Liver (tissue), 9 donors: ENCODE results near the gene FAM83B. TPM values are rescaled to one million over a fixed set of nuclear protein-coding genes. Genes with fewer than 3 reads are reported as not detected.

Source experiments
- DNase-seq: peaks from one replicate; pipeline ENCODE4 v3.0.0-alpha.2; 2017; ENCODE audit warnings: low spot score
- H3K27ac ChIP-seq, 2 donors: one replicate each; pipeline ENCODE4 v1.7.0; 2013; ENCODE audit warnings: inconsistent platforms in 2 of 2, low read length in 2 of 2, control low read depth in 1 of 2, low read depth in 1 of 2, mild to moderate bottlenecking in 1 of 2
- H3K27me3 ChIP-seq, 4 donors: one replicate each; pipeline versions ENCODE4 v1.6.1 to v1.7.0; 2013; ENCODE audit warnings: low read length in 3 of 4, inconsistent platforms in 1 of 4, mild to moderate bottlenecking in 1 of 4, moderate library complexity in 1 of 4; ENCODE audit not compliant: control insufficient read depth in 4 of 4, insufficient read depth in 4 of 4
- H3K36me3 ChIP-seq, 4 donors: one replicate each; pipeline versions ENCODE4 v1.6.1 to v1.7.0; 2013; ENCODE audit warnings: low read length in 3 of 4, mild to moderate bottlenecking in 3 of 4, low read depth in 1 of 4, moderate library complexity in 1 of 4; ENCODE audit not compliant: control insufficient read depth in 4 of 4, insufficient read depth in 3 of 4
- H3K4me1 ChIP-seq, 4 donors: one replicate each; pipeline versions ENCODE4 v1.6.1 to v1.7.0; 2013; ENCODE audit warnings: low read length in 3 of 4, mild to moderate bottlenecking in 3 of 4, moderate library complexity in 1 of 4; ENCODE audit not compliant: control insufficient read depth in 4 of 4, insufficient read depth in 4 of 4
- H3K4me3 ChIP-seq, 3 donors: one replicate each; pipeline versions ENCODE4 v1.6.1 to v1.7.0; 2013; ENCODE audit warnings: low read length in 3 of 3, control low read depth in 1 of 3, low read depth in 1 of 3, mild to moderate bottlenecking in 1 of 3
- H3K9ac ChIP-seq, 2 donors: one replicate each; pipeline ENCODE4 v1.7.0; 2013; ENCODE audit warnings: low read length in 2 of 2, mild to moderate bottlenecking in 2 of 2, moderate library complexity in 2 of 2, control low read depth in 1 of 2, low read depth in 1 of 2
- H3K9me3 ChIP-seq, 4 donors: one replicate each; pipeline versions ENCODE4 v1.6.1 to v1.7.0; 2013; ENCODE audit warnings: low read length in 3 of 4; ENCODE audit not compliant: control insufficient read depth in 4 of 4
- ATF3 ChIP-seq: IDR thresholded peaks from 2 replicates; pipeline ENCODE4 v1.6.1; 2016; ENCODE audit warnings: antibody characterized with exemption
- CTCF ChIP-seq: fragments of 150-350 bp; IDR thresholded peaks from 2 replicates; pipeline ENCODE4 v1.5.1; 2017; ENCODE audit warnings: improper control_type of control experiment, low read depth, low read length; ENCODE audit not compliant: missing input control
- FOXA1 ChIP-seq: IDR thresholded peaks from 2 replicates; pipeline ENCODE4 v1.6.1; 2016; ENCODE audit warnings: antibody characterized with exemption
- GABPA ChIP-seq, 2 donors: IDR thresholded peaks in 1 of 2; conservative IDR thresholded peaks in 1 of 2; 2 replicates each; pipeline ENCODE4 v1.6.1; 2016; ENCODE audit warnings: antibody characterized with exemption in 2 of 2, mild to moderate bottlenecking in 1 of 2, moderate library complexity in 1 of 2
- HNF4A ChIP-seq, 2 donors: conservative IDR thresholded peaks; 2 replicates each; pipeline ENCODE4 v1.6.1; 2016; ENCODE audit warnings: antibody characterized with exemption in 2 of 2, mild to moderate bottlenecking in 2 of 2
- HNF4G ChIP-seq: IDR thresholded peaks from 2 replicates; pipeline ENCODE4 v1.6.1; 2016; ENCODE audit warnings: antibody characterized with exemption
- JUND ChIP-seq, 2 donors: IDR thresholded peaks; 2 replicates each; pipeline ENCODE4 v1.6.1; 2016; ENCODE audit warnings: antibody characterized with exemption in 2 of 2
- MAX ChIP-seq: IDR thresholded peaks from 2 replicates; pipeline ENCODE4 v1.6.1; 2016; ENCODE audit warnings: antibody characterized with exemption
- RAD21 ChIP-seq, 2 donors: IDR thresholded peaks; 2 replicates each; pipeline ENCODE4 v1.6.1; 2016; ENCODE audit warnings: antibody characterized with exemption in 2 of 2, mild to moderate bottlenecking in 2 of 2
- REST ChIP-seq: IDR thresholded peaks from 2 replicates; pipeline ENCODE4 v1.6.1; 2016; ENCODE audit warnings: antibody characterized with exemption, mild to moderate bottlenecking
- RXRA ChIP-seq, 2 donors: IDR thresholded peaks; 2 replicates each; pipeline ENCODE4 v1.6.1; 2017 to 2018; ENCODE audit warnings: antibody characterized with exemption in 2 of 2, mild to moderate bottlenecking in 1 of 2
- SP1 ChIP-seq: IDR thresholded peaks from 2 replicates; pipeline ENCODE4 v1.6.1; 2018; ENCODE audit warnings: antibody characterized with exemption, mild to moderate bottlenecking
- TAF1 ChIP-seq: conservative IDR thresholded peaks from 2 replicates; pipeline ENCODE4 v1.6.1; 2016; ENCODE audit warnings: antibody characterized with exemption, mild to moderate bottlenecking
- YY1 ChIP-seq: IDR thresholded peaks from 2 replicates; pipeline ENCODE4 v1.6.1; 2016; ENCODE audit warnings: antibody characterized with exemption, mild to moderate bottlenecking
- WGBS: extraction: QIAGEN DNeasy Blood & Tissue Kit; methylation state at CpG from one replicate; pipeline ENCODE4 v1.1.7; 2013; 5-methylcytosine and 5-hydroxymethylcytosine counted together
- polyA plus RNA-seq, 2 donors: library from polyadenylated mRNA; stranded (reverse) in 1 of 2; unstranded in 1 of 2; fragments of 200-250 nt in 1 of 2; fragments of >200 nt in 1 of 2; fragmentation: Nextera tagmentation in 1 of 2; extraction: Ambion mirVana in 1 of 2; gene quantifications; one replicate each; pipeline versions ENCODE4 v1.2.1 to v1.2.3, GENCODE V29; 2013 to 2015
- total RNA-seq, 2 donors: library from RNA; depleted of rRNA; stranded (reverse); fragments of >200 nt; gene quantifications; one replicate each; pipeline ENCODE4 v1.2.3, GENCODE V29; 2014
- donor health status: healthy.
- donor health status: healthy.
- donor health status: healthy.
- donor health status: healthy.
- donor health status: healthy.

FAM83B gene
- total and polyA plus RNA-seq, 4 donors, result 0.07 to 0.50 (median 0.16) TPM

- Histone ChIP-seq H3K9me3 (no peaks in the 10 kb centered on the region), H3K27me3 (no peaks in the 10 kb centered on the region), H3K36me3 (no peaks in the 10 kb centered on the region), H3K4me3 (no peak overlapping the region), H3K9ac (no peak overlapping the region), H3K4me1 (no peaks in the 10 kb centered on the region), H3K27ac (no peak overlapping the region)
- TF ChIP-seq GABPA (IDR thresholded peaks at IDR 0.05 in 1 of 2, conservative IDR thresholded peaks at IDR 0.05 in 1 of 2) (no peak), FOXA1 (no peak), JUND (IDR thresholded peaks at IDR 0.05) (no peak), TAF1 (no peak), ATF3 (no peak), SP1 (no peak), REST (no peak), RXRA (IDR thresholded peaks at IDR 0.05) (no peak), HNF4A (conservative IDR thresholded peaks at IDR 0.05) (no peak), MAX (no peak), YY1 (no peak), HNF4G (no peak)
- no peak for DNase-seq
Observed at GRCh38 chr6:54916858-54917257, 70.3 kb downstream of the FAM83B start.

- no peak overlapping the region for H3K27ac ChIP-seq
- no peaks in the 10 kb centered on the region for H3K36me3 ChIP-seq
- no peaks in the 10 kb centered on the region for H3K4me1 ChIP-seq
- H3K27me3 ChIP-seq, result no peaks in the 10 kb centered on the region
- TF ChIP-seq RAD21 (IDR thresholded peaks at IDR 0.05), result no peak
- TF ChIP-seq HNF4A (conservative IDR thresholded peaks at IDR 0.05), result no peak
- no peak for TF ChIP-seq YY1
- no peak for TF ChIP-seq HNF4G
- TF ChIP-seq CTCF, result no peak
- no peak for TF ChIP-seq MAX
- no peak for TF ChIP-seq FOXA1
- no peak for TF ChIP-seq SP1
- no peak for TF ChIP-seq JUND (IDR thresholded peaks at IDR 0.05)
- no peak for TF ChIP-seq TAF1
- no peak for TF ChIP-seq RXRA (IDR thresholded peaks at IDR 0.05)
- no peaks in the 10 kb centered on the region for H3K9me3 ChIP-seq
- no peak overlapping the region for H3K4me3 ChIP-seq
- WGBS, result 95% methylated on average over 1 of the region's 1 CpG
- no peak overlapping the region for H3K9ac ChIP-seq
- no peak for DNase-seq
Observed at GRCh38 chr6:54920628-54921027, 74.1 kb downstream of the FAM83B start.
